ENCODE measurements around the gene CLDN8.

- TF ChIP-seq ZNF280B (CRISPR knock-in tag; IDR thresholded peaks at IDR 0.05; ENCODE audit: borderline replicate concordance) (no peak), NFAT5 (CRISPR knock-in tag; IDR thresholded peaks at IDR 0.05) (no peak), ZNF354B (CRISPR knock-in tag; IDR thresholded peaks at IDR 0.05) (no peak), GTF2F1 (IDR thresholded peaks at IDR 0.05; ENCODE audit: low read length) (no peak), EZH2 (conservative IDR thresholded peaks at IDR 0.05; ENCODE audit: low read depth, low read length) (no peak), FIP1L1 (IDR thresholded peaks at IDR 0.05; ENCODE audit: borderline replicate concordance, insufficient read depth, low read depth, low read length) (no peak), SNRNP70 (IDR thresholded peaks at IDR 0.05; ENCODE audit: low read depth, low read length) (no peak)
Measured at GRCh38 chr21:30207252-30207579, 8.7 kb downstream of the CLDN8 start.

All from HepG2 (cell line).